HG02885 (cell line): ENCODE data around the gene AFF2.

Experiments
- ATAC-seq: cut with Tn5 transposase; IDR thresholded peaks from one replicate; pipeline ENCODE4 v1.9.1; 2021; ENCODE audit warnings: mild to moderate bottlenecking; ENCODE audit not compliant: unreplicated experiment, poor library complexity

Gene AFF2

DNA sequence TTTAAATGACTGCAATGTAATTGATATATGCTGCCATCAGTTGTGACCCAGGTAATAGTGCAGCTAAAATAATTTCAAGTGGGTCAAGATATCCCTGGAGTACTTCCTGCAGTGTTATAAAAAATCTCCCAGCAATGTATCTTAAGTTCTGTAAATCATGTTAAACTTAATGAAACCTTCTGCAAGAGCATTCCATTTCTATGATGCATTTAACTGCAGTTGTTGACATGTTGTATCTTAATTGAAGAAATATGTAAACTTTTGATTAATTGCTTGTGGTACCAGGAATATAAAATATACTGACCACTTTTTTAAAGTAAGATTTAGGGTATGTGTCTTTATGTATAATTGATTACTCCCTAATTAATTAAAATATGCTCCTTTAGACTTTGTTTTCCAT lies 213.6 kb downstream of the AFF2 start:
- ATAC-seq = no peak

DNA sequence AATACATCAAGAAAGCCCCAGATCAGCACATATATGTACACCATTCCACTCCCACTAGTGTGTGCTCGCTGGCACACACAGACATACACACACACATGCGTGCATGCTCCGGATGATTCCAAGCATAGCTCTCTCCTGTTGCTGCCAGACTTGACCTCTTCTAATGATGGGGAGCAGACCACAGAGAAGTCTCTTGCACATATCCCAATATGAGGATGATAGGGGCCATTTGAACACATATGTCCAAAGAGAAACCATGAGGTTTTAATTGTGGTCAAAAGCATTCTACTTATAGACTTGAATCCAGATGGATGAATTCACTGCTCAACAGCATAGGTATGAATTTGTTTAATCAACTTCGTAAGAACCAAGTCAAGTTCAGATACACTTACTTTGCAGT lies 214.9 kb downstream of the AFF2 start:
- ATAC-seq = no peak

DNA sequence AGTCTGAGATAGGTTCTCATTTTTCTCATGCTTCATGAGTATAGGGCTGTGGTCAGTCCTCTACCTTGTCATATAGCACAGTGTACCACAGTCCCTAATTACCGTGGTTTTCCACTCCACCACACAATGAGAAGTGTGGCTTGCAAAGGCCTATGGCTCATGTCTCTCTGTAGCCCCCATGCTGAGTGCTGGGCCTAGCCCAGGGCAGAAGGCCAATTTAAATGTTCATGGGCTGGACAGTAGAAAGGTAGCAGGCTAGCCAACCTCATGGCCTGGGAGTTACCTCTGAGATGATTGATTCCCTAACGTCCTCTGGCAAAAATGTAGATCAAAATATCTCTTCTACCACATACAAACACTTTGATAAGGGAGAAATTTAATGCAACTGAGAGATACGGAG lies 222.5 kb downstream of the AFF2 start:
- ATAC-seq = no peak

DNA sequence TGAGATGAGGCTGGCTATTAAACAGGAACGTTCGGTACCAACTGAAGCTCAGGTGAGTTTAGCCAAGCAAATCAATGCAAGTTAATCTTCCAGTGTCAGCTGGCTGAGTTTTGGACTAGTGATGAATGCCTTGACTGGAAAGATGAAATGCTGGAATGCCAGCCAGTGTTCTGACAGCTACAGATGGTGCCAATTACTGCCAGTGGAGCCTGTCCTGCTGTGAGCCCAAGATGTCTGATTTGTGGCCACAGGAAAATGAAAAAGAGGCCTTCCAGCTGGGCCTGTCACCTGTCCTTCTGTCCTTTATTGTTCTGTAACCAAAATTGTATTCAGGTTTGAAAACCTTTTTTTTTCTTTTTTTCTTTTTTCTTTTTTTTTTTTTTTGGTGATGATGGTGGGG lies 223.1 kb downstream of the AFF2 start:
- no peak for ATAC-seq

DNA sequence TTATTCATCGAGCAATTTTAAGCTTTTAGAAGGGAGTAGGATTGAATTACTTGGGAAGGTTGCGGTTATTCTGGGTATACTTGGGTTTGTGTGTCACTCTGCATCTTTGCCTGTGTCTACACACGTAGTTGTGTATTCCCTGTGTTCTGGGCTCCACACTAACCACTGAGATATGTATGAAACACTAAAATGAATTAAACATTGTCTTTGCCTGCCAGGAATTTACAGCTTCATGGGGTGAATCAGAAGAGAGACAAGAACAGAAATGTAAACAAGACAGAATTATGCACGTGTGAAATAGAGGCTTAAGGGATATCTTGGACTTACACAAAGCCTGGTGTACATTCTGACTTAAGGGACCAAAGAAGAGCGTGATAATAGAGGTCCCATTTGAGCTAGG lies 228.5 kb downstream of the AFF2 start:
- ATAC-seq = no peak

DNA sequence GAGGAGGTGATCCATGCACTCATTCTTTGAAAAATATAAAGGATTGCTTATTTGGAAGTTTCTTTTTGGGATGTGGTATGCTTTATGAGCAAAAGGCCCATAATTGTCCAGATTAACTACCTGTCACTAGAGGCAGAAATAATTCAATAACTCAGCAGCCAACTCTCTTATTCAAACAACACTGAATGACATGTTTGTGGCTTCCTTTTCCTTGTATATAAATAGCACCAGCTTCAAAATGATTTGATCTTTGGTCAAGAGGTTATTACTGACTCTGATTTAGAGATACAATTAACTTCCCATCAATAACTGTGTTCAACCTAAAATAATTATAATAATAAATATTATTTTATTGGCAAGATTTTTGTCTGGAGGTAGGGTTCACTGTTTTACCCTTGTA lies 232.3 kb downstream of the AFF2 start:
- ATAC-seq = no peak

DNA sequence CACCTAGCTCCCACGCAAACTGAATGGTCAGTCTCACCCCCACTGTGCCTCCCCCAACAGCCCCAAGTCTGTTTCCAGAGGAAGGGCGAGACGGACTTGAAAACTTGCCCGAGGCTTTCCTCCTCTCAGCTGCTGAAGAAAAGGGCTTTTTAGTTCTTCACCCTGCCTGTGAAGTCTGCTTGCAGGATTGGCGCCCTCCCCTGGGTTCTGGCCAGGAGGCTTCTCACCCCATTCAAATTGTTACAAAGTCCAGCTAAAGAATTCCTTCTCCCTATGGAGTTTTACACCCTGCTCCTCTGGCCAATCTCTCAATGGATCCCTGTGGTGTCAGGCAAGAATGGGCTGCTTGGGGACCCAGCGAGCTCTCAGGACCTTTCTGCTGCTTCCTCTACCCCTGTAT lies 241.0 kb downstream of the AFF2 start:
- no peak for ATAC-seq

DNA sequence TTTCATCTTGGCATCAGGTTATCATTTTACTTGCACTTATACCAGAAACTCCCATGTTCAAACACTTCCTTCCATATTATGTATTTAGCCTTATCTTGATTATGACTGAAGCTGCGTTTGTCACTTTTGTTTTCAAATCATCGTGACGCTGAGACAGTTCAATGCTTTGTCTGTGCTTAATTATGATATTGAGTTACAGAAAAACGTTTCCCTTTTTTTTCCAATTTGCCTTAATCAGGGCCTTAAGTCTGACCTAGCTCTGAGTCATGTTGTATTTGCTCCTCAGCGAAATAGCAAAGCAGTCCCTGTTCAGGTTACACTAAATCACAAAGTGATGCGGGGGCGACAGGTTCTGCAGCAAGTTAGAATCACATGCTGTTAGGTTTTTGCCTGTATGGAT lies 254.7 kb downstream of the AFF2 start:
- no peak for ATAC-seq

DNA sequence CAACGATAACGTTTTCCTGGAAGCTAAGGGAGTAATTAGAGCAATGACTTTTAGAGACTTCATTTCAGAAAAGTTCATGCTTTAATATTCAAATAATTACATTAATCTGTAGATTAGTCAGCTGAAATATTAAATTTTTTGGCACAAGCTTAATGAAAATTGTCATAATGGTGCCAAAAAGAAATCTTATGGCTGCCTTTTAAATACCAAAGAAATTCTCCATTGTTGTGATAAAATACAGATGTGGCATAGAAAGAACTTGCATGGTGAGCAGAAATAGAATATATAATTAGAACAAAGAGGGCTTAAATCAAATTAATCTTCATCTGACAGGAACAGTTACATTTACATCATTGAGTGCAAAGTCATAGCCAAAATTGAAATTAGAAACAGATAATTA lies 263.5 kb downstream of the AFF2 start:
- no peak for ATAC-seq

DNA sequence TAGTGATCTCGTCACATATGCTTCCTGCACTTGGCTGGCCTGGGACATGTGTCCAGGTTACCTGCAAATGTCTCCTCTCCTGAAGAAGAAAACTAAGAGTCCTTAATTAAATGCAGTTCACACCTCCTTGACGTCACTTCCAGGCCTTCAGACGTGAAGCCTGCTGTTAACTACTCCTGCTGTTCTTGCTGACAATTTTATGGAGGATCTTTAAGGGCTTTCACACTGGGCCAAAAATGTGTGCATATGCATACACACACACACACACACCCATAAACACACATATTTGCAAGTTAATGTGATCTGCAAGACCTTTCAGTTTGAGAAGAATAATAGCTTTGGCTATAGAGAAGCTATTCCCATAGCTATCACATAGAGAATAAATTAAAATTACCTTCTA lies 267.9 kb downstream of the AFF2 start:
- no peak for ATAC-seq

DNA sequence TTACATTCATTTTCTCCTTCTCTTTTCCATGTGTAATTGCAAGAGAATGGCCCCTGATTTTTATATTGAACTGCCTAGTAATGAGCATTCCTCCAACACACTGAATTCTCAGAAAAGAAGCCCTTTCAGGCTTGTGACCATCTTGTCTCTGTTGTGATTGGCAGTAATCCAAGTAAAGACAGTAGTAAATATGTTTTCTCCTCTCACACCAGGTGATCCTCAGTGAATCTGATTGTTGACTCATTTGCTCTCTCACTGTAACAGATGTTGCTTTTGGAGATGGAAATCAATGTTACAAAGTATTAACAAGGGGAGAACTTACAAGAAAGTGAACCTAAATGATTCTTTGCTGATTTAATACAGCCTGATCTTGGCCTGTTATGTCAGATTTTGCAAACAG lies 271.0 kb downstream of the AFF2 start:
- no peak for ATAC-seq

DNA sequence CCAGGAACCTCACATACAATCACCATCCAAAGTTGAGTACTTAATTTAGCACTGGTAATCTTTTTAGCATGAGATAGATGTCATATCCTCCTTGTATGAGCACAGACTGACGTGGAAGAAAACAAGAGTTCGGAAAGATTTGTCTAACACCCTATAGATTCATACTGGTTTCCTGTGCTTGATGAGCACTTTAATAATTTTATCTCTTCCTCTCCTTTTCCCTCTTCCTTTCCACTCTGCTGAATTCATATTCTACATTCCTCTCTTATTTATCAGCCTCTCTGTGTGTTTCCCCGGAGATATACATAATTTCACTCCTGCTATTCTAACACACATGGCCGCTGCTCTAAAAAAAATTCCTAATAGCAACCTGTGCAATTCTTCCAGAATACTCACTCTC lies 273.9 kb downstream of the AFF2 start:
- no peak for ATAC-seq

DNA sequence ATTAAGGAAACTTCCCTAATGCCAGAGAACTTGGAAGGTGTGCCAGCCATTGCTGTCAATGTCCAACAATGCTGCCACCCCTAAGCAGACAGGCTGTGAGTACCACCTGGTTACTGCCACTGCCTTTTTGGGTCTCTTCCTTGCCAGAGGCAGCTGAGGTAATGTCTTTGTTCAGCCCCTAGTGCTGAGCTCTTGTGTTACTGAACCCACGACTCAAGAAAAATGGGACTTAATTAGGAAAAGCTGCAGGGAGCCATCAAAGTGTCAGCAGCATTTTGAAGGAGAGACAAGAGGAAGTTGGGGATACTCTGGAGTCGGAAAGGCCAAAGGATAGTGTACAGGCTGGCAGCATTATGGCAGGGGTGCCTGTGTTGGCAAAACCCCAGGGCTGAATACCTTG lies 283.7 kb downstream of the AFF2 start:
- no peak for ATAC-seq

DNA sequence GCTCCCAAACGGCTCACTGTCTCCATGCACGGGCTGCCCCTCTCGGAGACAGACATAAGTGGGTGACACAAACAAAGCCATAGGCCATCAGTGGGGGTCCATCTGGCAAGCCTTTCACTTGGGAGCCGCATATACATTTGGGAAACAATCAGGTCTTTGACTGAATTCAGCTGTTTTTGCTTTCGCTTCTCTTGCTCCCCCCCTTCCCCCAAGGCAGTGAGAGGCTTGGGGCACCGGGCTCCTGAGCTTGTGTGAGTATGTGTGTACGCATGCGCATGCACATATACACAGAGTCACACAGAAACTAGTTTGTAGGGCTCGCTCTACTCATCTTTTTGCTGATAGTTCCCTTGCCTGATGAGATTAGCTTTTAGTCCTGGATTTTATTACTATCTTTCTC lies 284.4 kb downstream of the AFF2 start:
- ATAC-seq = peak; percentile 56

DNA sequence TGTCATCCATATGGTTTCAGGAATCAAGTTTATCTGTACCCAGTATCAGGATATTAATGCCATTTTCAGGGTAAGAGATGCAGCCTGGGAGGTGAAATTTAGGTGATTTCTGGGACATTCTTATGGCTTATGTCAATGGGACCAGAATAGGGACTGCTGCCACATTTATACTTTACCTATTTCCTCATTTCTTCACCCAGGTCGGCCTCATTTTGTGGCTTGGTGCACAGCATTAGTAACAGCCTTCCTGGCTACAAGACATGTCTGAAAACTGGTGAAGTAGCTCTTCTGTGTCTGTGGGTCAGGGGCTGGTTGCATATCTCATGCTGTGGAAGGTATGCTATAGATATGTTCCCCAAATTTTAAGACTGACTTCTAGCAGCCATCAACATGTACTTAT lies 284.8 kb downstream of the AFF2 start:
- peak; percentile 44 for ATAC-seq

DNA sequence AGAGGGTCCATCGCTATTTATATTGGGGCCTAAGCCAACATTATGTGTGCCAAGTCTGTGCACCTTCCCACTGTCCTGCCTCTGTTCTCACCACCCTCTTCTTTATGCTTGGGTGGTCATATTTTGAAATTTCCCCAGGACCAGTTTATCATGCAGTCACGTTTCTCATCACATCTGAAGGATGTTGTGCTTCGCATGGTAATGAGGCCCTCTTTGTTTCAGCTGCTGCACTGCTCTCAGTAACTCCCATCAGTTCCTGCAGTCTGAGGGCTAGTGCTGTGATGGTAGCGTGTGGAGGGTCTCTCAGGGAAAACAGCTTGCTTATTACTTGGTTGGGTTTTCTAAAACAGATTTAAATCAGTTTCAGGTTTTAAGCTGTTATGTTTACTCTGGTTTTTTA lies 288.0 kb downstream of the AFF2 start:
- ATAC-seq = no peak

DNA sequence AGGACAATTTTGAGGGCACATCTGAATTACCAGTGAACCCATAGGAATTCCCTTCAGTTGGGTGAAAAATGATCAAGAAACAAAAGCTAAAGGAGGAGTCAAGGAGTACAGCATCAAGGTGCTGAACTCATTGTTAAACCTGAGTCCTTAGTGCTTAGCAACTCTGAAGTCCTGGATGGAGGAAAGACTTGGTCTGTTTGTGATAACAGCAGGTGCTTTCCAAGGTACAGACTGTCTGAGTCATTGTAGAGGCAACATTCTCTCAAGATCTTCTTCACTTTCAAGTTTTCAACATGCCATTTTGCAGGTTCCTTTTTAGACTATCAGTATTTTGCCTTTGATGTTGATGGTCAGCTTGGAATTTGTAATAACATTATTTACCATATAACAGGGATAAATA lies 293.9 kb downstream of the AFF2 start:
- no peak for ATAC-seq

DNA sequence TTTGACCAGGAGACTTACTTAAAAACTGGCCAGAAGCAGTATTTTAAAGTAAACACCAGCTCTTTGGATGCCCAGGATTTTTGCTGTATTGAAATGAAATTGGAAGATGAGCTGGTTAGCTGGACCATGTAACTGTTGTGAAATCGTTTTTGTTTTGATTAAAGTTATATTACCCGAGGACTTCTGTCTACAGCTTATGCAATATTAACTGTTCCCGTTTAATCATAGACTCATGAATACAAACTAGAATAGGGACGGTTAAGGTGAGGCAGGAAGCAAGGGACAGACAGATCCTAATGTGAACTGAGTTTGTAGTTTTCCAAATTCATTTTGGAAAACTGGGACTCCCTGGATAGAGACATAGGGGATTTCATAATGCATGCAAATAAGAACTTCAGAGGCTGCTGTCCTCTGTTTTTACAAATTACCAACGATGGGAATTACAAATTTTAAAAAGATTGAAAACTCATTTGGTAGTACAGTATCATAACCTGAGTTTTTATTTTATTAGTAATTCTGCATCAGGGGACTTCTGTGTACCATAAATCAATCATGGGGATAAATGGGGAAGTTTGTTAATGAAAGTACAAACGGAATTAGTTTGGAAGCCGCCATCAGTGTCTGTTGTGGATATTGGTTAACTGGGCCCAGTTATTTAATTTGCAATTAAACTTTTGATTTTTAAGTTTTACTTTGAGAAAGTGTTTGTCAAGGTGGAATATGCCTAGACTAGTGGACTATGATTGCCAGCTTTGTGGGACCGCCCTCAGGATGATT lies 304.4 kb downstream of the AFF2 start:
- no peak for ATAC-seq

DNA sequence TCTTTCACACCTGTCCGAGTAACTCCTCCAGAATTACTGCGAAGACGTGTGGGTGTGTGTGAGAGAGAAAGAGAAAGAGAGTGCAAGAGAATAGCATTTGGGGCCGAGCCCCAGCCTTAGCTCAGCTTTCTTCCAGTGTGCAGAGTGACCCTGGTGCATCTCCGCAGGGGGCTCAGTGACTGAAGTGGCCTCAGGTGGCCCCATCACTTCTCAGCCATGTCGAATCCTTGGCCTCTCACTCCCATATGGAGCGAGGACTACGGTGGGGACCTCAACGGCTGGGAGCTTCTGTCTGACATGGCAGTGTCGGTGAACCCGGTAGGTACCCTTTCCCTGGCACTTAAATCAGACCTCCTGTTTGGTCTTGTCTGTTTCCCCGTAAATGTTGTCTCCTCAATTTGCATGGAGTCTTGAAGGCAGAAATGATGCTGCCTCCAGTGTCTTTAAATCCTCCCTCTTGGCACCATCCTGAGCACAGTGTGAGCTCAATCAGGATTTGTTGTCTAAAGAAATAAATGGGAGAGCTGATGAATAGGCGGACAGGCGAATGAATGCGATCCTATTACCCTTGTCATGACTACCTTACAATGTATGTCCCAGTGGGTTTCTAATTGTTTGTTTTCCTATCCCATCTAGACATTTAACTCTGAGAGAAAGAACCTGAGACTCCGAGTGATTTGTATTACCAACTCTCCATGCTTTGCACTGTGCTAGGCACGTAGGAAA lies 305.9 kb downstream of the AFF2 start:
- ATAC-seq = no peak

DNA sequence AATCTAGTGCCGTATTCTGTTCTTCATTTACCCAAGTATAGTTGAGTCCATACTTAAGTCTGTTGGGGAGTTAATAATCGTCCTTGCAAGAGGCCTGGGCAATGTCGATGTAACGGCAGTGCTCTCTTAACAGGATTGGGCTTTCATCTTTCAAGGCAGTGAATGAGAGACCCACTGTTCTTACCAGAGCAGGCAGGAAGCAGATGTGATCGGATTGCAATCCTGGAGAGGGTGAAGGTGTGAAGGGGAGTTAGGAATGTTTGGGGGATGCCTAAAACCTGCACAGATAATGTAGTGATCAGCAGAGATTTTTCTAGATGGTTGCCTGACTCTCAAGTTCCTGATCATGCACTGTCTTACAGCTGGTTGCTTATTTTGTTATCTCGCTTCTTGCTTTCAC lies 308.4 kb downstream of the AFF2 start:
- ATAC-seq = no peak

DNA sequence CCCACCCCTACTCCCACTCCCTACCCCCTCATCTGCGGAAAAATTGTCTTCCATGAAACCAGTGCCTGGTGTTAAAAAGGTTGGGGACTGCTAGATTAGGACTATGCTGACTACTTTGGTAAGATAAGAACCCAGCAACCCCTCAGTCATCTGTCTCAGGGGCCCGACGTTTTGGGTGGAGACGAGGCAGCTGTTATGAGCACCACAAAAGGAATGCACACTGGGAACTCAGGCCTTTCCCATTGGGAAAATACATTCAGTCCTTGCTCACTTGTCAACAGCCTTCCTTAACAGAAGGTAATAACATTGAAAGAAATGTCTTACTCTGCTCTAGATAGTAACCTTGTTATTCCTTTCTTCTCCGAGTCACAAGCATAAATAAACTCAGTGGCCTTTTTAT lies 310.8 kb downstream of the AFF2 start:
- no peak for ATAC-seq

DNA sequence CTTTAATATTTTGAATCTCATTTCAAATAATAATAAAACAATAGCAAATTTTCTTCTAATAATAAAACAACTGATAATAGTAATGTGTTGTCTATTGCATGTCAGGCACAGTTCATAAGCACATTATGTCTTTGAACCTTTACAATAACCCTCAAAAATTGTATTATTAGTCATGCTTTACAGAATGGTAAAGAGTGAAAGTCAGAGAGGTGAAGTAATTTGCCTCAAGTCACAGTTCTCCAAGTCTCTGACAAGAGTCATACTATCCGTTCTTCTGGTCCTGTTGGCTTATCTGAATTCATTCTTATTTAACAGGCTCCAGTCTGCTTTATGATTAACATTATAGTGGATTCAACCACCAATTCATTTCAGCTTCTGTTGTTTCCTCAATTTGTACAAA lies 313.0 kb downstream of the AFF2 start:
- no peak for ATAC-seq
